ENCODE data around the gene ETS1.

Gene ETS1

GRCh38 chr11:128618603-128619002 lies 31.2 kb upstream of the ETS1 start:
- DNase-seq, result no peak

GRCh38 chr11:128616161-128616560 lies 28.8 kb upstream of the ETS1 start:
- DNase-seq, result no peak

- no peak for DNase-seq
These were observed 28.3 kb upstream of the ETS1 start for GRCh38 chr11:128615612-128616011.

- DNase-seq, result no peak
These were observed 27.7 kb upstream of the ETS1 start for GRCh38 chr11:128615076-128615475.

GRCh38 chr11:128614026-128614425 lies 26.7 kb upstream of the ETS1 start:
- no peak for DNase-seq

- no peak for DNase-seq
These were observed 26.1 kb upstream of the ETS1 start for GRCh38 chr11:128613300-128613995.

- DNase-seq, result no peak
These were observed 23.6 kb upstream of the ETS1 start for GRCh38 chr11:128610721-128611617.

- DNase-seq, result no peak
These were observed 22.4 kb upstream of the ETS1 start for GRCh38 chr11:128609785-128610184.

- DNase-seq, result no peak
These were observed 21.5 kb upstream of the ETS1 start for GRCh38 chr11:128608746-128609407.

GRCh38 chr11:128607819-128608218 lies 20.5 kb upstream of the ETS1 start:
- no peak for DNase-seq

GRCh38 chr11:128604723-128605122 lies 17.4 kb upstream of the ETS1 start:
- no peak for DNase-seq

- no peak for DNase-seq
These were observed 16.5 kb upstream of the ETS1 start for GRCh38 chr11:128603752-128604414.

GRCh38 chr11:128603003-128603696 lies 15.8 kb upstream of the ETS1 start:
- no peak for DNase-seq

- DNase-seq, result no peak
These were observed 12.4 kb upstream of the ETS1 start for GRCh38 chr11:128599729-128600128.

- DNase-seq, result no peak
These were observed 11.3 kb upstream of the ETS1 start for GRCh38 chr11:128598506-128599150.

- no peak for DNase-seq
These were observed 10.7 kb upstream of the ETS1 start for GRCh38 chr11:128598096-128598495.

GRCh38 chr11:128597209-128597608 lies 9.9 kb upstream of the ETS1 start:
- no peak for DNase-seq

GRCh38 chr11:128596250-128596649 lies 8.9 kb upstream of the ETS1 start:
- no peak for DNase-seq

- DNase-seq, result no peak
These were observed 8.4 kb upstream of the ETS1 start for GRCh38 chr11:128595775-128596174.

GRCh38 chr11:128595221-128595620 lies 7.9 kb upstream of the ETS1 start:
- DNase-seq, result no peak

- no peak for DNase-seq
These were observed 6.9 kb upstream of the ETS1 start for GRCh38 chr11:128594226-128594625.

GRCh38 chr11:128593281-128593680 lies 5.9 kb upstream of the ETS1 start:
- no peak for DNase-seq
